Psoas muscle (tissue), 8 donors: ENCODE measurements around the gene TMEM185B. TPM values are rescaled to one million over a fixed set of nuclear protein-coding genes. Genes with fewer than 3 reads are reported as not detected.
"Not testable (repeated sequence)": the region's sequence is repeated elsewhere in the genome, so short reads cannot be mapped to it uniquely, and the experiment has no call there.

Source experiments
- ATAC-seq, 4 donors: fragments of 200-7000 bp; cut with Tn5 transposase; one replicate each; pipeline ENCODE4 v1.9.1; 2020; ENCODE audit warnings: moderate library complexity in 3 of 4, mild to moderate bottlenecking in 2 of 4
- DNase-seq, 2 donors: peaks; one replicate each; pipeline ENCODE4 v3.0.0-alpha.2; 2020
- H3K27ac ChIP-seq: fragments of 200-600 bp; one replicate; pipeline ENCODE4 v1.8.0; 2022
- H3K27me3 ChIP-seq, 3 donors: fragments of 200-600 bp in 1 of 3; one replicate each; pipeline versions ENCODE4 v1.6.1 to v1.8.0; 2013 to 2022; ENCODE audit warnings: low read length in 2 of 3, mild to moderate bottlenecking in 2 of 3, moderate library complexity in 1 of 3; ENCODE audit not compliant: insufficient read depth in 3 of 3
- H3K36me3 ChIP-seq, 2 donors: fragments of 200-600 bp in 1 of 2; one replicate each; pipeline versions ENCODE4 v1.6.1 to v1.8.0; 2013 to 2022; ENCODE audit warnings: low read depth in 1 of 2, mild to moderate bottlenecking in 1 of 2, moderate library complexity in 1 of 2; ENCODE audit not compliant: insufficient read depth in 1 of 2
- H3K4me1 ChIP-seq: fragments of 200-600 bp; one replicate; pipeline ENCODE4 v1.8.0; 2022
- H3K4me3 ChIP-seq: fragments of 200-600 bp; one replicate; pipeline ENCODE4 v1.8.0; 2022; ENCODE audit warnings: mild to moderate bottlenecking
- H3K9me3 ChIP-seq: fragments of 200-600 bp; one replicate; pipeline ENCODE4 v1.8.0; 2022
- WGBS, 3 donors: extraction: QIAGEN DNeasy Blood & Tissue Kit; methylation state at CpG; one replicate each; pipeline versions ENCODE4 v1.1.6 to v1.1.7; 2013; 5-methylcytosine and 5-hydroxymethylcytosine counted together
- intact Hi-C, 2 donors: fragments of 100-400 bp; cut with DNase I; formaldehyde crosslinking; loops; one replicate each; pipeline versions ENCODE4 v1.11.0 to v1.14.2; 2022
- polyA plus RNA-seq, 3 donors: library from polyadenylated mRNA; stranded (reverse); fragments of 200-250 nt; gene quantifications; one replicate each; pipeline ENCODE4 v1.2.3, GENCODE V29; 2013
- total RNA-seq, 4 donors: library from RNA; stranded (reverse); fragmentation: NEBNext Ultra II Directional in 2 of 4; extraction: Animal tissue kit (Norgen Biotek cat#: 25700) in 2 of 4; gene quantifications; one replicate each; pipeline versions ENCODE4 v1.2.1 to v1.2.4, GENCODE V29; 2021 to 2023
- TF ChIP-seq, protein P1 (sequence below): fragments of 200-600 bp; IDR thresholded peaks from one replicate; pipeline ENCODE4 v1.8.0; 2022; ENCODE audit warnings: antibody characterized with exemption
- donor health status: healthy with polysubstance abuse.
- donor health status: DM: no; HTN: no; CAD: no; lungs with moderate emphysema.
- donor health status: Bipolar disorder and iron deficiency.
- donor health status: healthy.
- donor health status: DM: yes; HTN: yes; CAD: no.
- donor health status: DM: no; HTN: no; CAD: no.
- donor health status: DM: no; HTN: no; CAD: no.
- donor health status: DM: yes; HTN: yes; CAD: no.

TMEM185B gene
- total and polyA plus RNA-seq, 7 donors: 10.4 to 28.1 (median 15.3) TPM

DNA sequence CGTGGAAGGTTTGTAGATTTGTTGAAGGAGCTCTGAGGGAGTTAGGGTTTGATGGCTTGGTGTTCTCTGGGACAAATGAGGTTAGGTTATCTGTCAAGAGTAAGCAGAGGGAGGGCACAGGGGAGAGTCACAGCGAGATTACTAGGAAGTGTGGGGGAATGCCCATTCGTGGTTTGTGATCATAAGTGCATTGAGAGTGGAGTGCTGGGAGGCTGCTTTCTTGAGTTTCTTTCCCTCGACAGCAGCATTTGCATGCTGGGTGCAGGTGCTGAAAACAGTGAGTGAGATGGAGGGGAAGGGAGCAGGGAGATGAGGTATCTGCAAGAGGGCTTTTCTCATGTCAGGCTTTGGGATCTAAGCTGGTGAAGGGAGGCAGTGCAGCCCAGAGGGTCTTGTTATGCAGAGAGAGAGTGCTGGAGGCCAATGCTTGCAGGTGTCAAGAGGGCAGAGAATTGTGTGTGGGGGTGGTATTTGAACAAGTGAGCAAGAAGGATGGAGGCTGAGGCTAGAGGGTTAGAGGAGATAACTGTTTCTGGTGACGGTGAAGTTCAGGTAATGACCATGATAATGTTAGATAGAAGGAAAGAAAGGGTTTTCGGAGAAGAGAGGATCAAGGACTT, 38.3 kb upstream of the TMEM185B start:
- no peaks in the 10 kb centered on the region for H3K9me3 ChIP-seq
- H3K36me3 ChIP-seq: no peaks in the 10 kb centered on the region
- no peak overlapping the region for H3K4me3 ChIP-seq
- intact Hi-C loops: loop anchor here in 1 of 2 donors (5.0 kb wide), 1 partner anchor 36 kb away; no protein-coding TSS in a partner anchor
- H3K4me1 ChIP-seq: no peaks in the 10 kb centered on the region
- TF ChIP-seq, protein P1, sequence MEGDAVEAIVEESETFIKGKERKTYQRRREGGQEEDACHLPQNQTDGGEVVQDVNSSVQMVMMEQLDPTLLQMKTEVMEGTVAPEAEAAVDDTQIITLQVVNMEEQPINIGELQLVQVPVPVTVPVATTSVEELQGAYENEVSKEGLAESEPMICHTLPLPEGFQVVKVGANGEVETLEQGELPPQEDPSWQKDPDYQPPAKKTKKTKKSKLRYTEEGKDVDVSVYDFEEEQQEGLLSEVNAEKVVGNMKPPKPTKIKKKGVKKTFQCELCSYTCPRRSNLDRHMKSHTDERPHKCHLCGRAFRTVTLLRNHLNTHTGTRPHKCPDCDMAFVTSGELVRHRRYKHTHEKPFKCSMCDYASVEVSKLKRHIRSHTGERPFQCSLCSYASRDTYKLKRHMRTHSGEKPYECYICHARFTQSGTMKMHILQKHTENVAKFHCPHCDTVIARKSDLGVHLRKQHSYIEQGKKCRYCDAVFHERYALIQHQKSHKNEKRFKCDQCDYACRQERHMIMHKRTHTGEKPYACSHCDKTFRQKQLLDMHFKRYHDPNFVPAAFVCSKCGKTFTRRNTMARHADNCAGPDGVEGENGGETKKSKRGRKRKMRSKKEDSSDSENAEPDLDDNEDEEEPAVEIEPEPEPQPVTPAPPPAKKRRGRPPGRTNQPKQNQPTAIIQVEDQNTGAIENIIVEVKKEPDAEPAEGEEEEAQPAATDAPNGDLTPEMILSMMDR: no peak
- H3K27me3 ChIP-seq: no peaks in the 10 kb centered on the region
- H3K27ac ChIP-seq: no peak overlapping the region
- ATAC-seq: no peak
- DNase-seq: no peak
- WGBS, 3 donors: 86 to 89% (median 88%) methylated on average over 6 of the region's 6 CpGs

DNA sequence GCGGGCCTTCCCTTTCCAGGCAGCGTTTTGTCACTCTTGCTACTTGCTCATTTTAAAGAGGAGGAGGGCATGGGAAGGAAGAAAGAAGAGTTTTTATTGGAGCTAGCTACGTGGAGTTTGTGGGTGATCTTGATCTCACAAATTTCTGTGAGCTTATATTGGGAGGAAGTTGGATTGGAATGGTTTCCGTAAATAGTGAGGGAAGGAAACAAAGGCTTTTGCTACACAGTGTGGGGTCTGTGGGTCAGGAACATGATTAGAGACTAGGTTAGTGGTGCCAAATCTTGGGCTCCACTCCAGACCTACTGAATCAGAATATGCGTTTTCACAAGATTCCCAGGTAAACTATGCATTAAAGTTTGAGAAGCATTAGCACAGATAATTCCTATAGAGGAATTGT, 37.5 kb upstream of the TMEM185B start:
- DNase-seq (no peak), ATAC-seq (no peak)
- Histone ChIP-seq H3K36me3 (no peaks in the 10 kb centered on the region), H3K4me1 (peaks cover 1% of the 10 kb centered on the region), H3K4me3 (no peak overlapping the region), H3K27ac (no peak overlapping the region), H3K9me3 (no peaks in the 10 kb centered on the region), H3K27me3 (no peaks in the 10 kb centered on the region)
- TF ChIP-seq, protein P1: no peak
- intact Hi-C loops: loop anchor here in 1 of 2 donors (5.0 kb wide), 1 partner anchor 37 kb away; no protein-coding TSS in a partner anchor
- WGBS, 3 donors: 77 to 87% (median 84%) methylated on average over 5 of the region's 5 CpGs

DNA sequence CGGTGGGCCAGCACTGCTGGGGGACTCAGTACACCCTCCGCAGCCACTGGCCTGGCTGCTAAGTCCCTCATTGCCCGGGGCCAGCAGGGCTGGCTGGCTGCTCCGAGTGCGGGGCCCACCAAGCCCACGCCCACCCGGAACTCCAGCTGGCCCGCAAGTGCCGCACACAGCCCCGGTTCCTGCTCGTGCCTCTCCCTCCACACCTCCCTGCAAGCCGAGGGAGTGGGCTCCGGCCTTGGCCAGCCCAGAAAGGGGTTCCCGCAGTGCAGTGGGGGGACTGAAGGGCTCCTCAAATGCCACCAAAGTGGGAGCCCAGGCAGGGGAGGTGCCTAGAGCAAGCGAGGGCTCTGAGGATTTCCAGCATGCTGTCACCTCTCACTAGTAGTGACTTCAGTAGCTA, 36.7 kb upstream of the TMEM185B start:
- intact Hi-C loops: loop anchor here in 1 of 2 donors (5.0 kb wide), 1 partner anchor 37 kb away; no protein-coding TSS in a partner anchor
- H3K4me1 ChIP-seq, DNase-seq, H3K36me3 ChIP-seq, H3K9me3 ChIP-seq, H3K27me3 ChIP-seq, H3K4me3 ChIP-seq, ATAC-seq, H3K27ac ChIP-seq: not testable (repeated sequence)
- WGBS, 3 donors: 91 to 100% (median 98%) methylated on average over 6 to 14 of the region's 15 CpGs

DNA sequence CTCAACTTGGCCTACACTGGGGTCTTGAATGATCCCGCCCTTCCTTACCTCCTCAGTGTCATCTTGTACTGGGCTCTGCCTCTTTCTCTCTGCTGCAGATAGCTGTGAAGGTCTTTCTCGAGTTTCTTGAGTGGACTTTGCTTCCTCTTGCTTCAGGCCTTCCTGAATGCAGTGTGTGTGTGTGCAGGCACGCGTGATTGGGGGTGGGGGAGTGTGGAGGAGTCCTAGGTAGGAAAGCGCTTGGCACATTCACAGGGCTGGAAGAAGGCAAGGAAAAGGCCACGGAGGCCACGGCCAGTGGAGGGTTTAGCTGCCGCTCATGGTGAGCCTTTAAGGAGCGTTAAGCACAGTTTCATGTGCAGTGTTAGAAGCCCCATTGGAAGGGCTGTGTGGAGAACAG, 35.0 kb upstream of the TMEM185B start:
- Histone ChIP-seq H3K9me3 (no peaks in the 10 kb centered on the region), H3K4me1 (peaks cover 12% of the 10 kb centered on the region), H3K27ac (no peak overlapping the region), H3K36me3 (no peaks in the 10 kb centered on the region), H3K4me3 (no peak overlapping the region), H3K27me3 (no peaks in the 10 kb centered on the region)
- intact Hi-C loops: no loop called here
- ATAC-seq: no peak
- no peak for DNase-seq
- TF ChIP-seq, protein P1: no peak
- WGBS, 3 donors: 85 to 89% (median 89%) methylated on average over 9 of the region's 9 CpGs

DNA sequence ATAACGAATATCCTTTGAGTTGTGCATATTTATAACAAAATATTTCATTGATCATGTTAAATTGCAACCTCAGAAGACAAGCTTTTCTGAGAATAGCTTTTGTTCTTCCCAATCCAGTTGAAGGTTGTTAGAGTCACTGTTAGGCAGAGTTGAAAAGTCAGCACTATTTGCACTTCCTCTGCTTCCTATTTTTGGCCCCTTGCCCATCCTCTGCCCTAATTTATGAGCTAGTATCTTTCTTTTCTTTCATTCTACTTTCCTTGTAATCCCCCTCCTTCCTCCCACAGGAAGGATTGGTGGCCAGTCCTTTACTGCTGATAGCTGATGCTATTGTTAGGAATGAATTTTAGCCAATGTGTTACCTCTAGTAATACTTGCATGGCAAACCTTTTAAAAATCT, 34.3 kb upstream of the TMEM185B start:
- intact Hi-C loops: no loop called here
- 56 to 76% (median 65%) methylated on average over 1 of the region's 1 CpG for WGBS, 3 donors
- H3K4me3 ChIP-seq: no peak overlapping the region
- H3K36me3 ChIP-seq: no peaks in the 10 kb centered on the region
- DNase-seq: no peak
- no peak for ATAC-seq
- no peaks in the 10 kb centered on the region for H3K9me3 ChIP-seq
- no peaks in the 10 kb centered on the region for H3K27me3 ChIP-seq
- TF ChIP-seq, protein P1: no peak
- H3K4me1 ChIP-seq: peaks cover 12% of the 10 kb centered on the region
- H3K27ac ChIP-seq: no peak overlapping the region
